Fibroblast of skin of right biceps (primary cell): ENCODE data around the gene ORC2.
"Not testable (repeated sequence)": the region's sequence is repeated elsewhere in the genome, so short reads cannot be mapped to it uniquely, and the experiment has no call there.

Source experiments
- DNase-seq: peaks from one replicate; pipeline ENCODE4 v3.0.0-alpha.2; 2013

The ORC2 gene

DNA sequence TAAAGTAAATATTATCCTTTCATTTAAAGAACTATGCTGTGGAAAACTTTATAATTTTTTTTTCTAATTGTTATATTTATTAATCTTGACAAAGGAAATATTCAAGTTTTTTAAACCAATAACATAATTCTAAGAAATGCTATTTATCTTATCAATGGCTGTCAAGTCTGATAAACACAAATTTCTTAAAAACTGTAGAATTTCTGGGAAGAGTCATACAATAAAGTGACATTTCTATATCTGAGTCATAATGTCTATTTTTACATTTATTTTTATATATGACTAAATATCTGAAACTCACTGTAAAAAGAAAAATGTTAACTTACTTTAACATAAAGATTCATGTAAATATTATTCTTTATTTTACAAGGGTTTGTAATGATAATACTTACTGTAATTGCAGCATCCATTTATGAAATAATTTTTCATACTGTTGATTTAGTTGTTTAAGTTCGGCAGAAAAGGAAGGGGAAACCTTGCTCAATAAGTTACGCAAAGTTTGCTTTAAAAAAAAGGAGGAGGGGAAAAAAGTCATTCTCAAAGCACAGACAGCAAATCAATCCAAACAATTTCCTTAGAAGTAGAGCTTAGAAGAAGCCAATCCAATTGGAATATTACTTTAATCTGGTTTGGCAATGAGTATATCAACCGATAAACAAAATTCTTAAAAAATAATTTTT is 32.4 kb downstream of the ORC2 start:
- no peak for DNase-seq

GRCh38 chr2:200929334-200930249 is 33.9 kb downstream of the ORC2 start:
- no peak for DNase-seq

GRCh38 chr2:200922439-200922838 is 41.0 kb downstream of the ORC2 start:
- DNase-seq = no peak

GRCh38 chr2:200913654-200914053 is 49.8 kb downstream of the ORC2 start:
- DNase-seq = peak; percentile 69

- DNase-seq = no peak
Measured at GRCh38 chr2:200909958-200910357, 53.5 kb downstream of the ORC2 start.

DNA sequence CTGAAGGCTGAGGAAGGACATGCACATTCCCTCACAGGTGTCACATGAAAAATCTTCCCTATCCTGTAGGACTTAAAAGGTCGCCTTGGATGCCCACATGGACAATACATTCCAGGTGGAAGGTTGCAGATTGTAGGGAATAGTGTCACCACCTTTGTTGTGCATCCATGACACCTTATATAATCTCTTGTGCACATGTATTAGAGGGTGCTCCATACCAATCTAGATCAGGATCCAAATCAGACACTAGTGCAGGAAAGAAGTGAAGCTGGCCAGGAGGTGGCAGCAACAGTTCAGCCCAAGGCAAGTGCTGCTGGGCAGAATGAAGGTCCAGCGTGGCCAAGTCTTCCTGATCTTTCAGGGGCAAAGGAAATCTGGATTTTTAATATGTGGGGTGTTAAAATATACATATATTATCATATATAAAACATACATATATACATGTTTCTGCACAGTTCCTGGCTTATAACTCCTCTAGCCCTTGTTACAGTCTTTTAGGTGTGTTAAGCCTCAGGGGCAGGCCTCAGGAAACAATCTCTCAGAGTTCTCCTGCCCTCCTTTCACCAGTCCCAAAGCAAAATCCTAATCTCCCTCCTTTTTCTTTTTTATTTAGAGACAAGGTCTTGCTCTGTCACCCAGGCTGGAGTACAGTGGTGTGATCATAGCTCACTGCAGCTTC is 57.7 kb downstream of the ORC2 start:
- peak; percentile 51 for DNase-seq

DNA sequence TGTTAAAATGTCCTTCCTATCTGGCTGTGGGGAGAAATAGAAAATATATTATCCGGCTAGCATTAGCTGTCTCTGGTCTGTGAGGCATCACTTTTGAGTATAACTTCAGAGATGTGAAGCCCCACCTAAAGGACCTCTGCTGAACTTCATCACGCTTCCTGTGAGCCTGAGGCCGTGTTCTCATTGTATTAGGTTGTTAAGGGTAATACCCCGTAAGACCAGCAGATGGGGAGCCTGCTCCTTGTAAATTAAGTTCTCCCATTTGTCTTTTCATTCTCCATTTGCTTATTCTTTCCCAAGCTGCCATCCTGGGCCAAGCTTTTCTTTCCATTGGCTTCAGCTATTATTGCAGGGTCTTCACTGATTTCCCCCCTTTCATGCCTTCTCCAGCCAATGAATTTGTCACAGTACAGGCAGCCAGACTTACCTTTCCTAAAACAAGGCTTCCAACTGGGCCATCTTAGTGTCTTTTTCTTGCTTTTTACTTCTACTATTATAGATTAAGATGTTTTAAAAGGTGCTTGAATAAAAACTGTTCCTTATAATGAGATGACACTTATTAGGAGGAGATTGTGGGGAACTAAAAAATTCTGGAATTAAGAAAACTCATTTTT is 61.9 kb downstream of the ORC2 start:
- DNase-seq = peak; percentile 86

- DNase-seq = no peak
Measured at GRCh38 chr2:200899482-200899881, 64.0 kb downstream of the ORC2 start.

DNA sequence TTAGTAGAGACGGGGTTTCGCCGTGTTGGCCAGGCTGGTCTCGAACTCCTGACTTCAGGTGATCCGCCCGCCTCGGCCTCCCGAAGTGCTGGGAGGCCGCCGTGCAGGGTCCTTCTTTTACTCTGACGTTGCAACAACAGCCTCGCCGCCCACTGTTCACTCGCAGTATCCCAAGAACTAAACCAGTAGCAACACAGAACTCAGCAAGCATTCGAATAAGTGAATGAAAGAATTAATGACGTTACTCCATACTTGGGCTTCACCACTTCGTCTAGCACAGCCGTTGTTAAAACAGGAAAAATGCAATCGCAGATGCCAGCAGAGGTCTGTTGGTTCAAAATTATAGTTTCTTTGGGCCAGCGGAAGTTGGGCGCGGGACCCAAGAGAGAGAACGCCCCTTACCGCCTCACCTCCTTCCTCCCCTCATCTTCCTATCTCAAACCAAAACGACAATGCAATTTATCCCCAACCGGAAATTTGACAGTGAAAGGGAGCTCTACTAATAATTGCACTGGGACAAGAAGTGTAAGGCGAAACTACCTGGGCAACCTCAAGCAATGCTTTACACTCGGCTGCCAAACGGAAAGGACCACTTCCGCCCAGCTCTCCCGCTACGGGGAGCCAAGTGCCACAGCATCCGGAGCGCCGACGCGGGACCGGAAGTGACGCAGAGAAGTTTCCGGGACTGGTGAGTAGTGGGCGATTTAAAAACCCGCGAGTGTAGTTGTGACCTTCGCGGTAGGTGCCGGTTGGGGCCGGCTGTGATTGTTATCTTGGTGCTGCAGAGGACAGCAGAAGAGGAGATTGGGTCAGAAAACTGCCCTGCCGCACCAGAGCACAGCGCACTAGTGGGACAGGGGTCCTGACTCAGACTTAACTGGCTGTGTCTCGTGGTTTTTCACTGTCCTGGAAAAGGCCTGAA is 74.5 kb downstream of the ORC2 start, which contains the start of the genes NIF3L1 and PPIL3:
TSS of gene NIF3L1 (plus strand) at position 668 of the 922 bp plus-strand sequence. CDS start 2,573 bp downstream, outside the sequence.
TSS of gene PPIL3 (minus strand) at position 374 of the 922 bp plus-strand sequence. CDS start 1,462 bp downstream, outside the sequence.
- DNase-seq = peak; percentile 99

- not testable (repeated sequence) for DNase-seq
Measured at GRCh38 chr2:200881715-200882249, 81.7 kb downstream of the ORC2 start.

DNA sequence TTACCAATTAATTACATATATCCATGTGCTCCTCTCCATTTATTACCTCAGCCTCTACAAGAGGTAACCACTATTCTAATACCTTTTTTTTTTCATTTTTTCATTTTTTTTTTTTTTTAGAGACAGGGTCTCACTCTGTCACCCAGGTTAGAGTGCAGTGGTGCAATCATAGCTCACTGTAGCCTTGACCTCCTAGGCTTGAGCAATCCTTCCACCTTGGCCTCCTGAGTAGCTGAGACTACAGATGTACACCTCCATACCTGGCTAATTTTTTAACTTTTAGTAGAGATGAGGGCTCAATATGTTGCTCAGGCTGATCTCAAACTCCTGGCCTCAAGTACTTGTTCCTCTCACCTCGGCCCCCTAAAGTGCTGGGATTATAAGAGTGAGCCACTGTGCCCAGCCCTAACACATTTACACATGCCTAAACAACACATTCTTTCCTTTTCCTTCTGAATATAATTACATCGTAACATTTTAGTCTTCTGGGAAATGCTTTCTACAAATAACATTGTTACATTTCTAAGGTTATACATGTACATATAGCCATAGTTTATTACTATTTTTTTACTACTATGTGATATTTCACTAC is 85.1 kb downstream of the ORC2 start:
- no peak for DNase-seq

- no peak for DNase-seq
Measured at GRCh38 chr2:200877443-200877842, 86.0 kb downstream of the ORC2 start.

DNA sequence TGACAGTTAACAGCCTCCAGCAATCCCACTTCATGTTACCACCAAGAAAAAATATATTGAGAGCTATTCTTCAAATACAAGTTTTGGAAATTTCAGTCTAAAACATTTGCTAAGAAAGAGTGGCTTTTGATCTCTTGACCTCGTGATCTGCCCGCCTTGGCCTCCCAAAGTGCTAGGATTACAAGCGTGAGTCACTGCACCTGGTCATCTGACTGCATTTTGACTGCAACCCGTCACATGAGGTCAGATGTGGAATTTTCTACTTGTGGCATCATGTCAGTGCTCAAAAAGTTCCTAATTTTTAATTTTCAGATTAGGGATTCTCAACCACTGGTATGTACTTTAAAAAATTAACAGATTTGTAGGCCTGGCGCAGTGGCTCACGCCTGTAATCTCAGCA is 89.9 kb downstream of the ORC2 start:
- DNase-seq = no peak

DNA sequence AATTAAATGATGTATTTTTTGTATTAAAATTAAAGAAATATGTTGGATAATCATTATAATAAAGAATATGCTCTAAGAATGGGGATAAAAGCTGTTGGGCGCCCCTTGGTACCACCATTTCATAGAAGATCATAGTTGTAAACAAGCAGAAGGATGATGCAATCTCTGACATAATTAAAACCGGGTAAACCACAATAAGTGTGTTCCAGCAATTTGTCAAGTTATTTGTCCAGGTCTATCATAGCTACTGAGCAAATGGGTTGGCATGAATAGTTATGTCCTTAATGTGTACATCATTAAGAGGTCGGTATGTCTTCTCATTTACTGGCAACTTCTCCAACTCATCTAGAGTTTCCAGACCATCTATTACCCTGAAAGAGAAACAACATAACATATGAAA is 92.3 kb downstream of the ORC2 start:
- no peak for DNase-seq

- DNase-seq = no peak
Measured at GRCh38 chr2:200869014-200869413, 94.4 kb downstream of the ORC2 start.

DNA sequence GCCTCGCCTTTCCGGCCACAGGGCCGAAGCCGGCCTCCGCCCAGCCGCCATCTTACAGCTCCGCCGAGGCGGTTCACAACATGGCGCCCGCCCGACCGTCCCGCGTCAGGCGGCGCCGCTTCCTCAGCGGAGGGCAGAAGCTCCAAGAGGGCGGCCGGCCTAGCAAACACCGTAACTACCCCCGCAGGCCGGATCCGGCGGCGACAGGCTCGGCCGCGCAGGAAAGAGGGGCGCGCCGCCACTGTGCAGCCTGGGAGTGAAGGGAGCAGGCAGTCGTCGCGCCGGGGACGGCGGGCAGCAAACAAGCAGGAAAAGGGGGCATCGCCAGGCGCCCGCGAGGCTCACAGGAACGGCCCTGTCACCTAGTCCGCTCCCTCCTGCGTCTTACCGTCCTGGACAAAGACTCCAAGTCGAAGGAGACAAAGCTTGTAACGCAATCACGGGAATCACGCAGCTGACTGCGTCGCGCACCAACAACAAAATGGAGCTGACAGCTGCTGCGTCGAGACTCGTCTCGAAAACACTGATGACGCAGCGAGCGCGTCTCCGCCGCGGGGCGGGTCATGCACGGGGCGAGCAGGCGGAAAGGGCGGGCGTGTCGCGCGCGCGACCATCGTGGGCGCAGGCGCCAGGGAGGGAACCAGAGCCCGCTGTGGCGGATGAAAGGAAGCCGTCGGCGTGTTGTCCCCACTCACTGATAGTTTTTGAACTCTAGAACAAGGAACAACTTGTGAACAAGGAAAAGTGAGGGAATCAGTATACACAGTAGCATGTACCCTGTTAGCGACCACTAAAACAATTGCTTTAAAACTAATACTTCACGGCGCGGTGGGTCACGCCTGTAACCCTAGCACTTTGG is 99.1 kb downstream of the ORC2 start, which contains the start of gene CLK1:
TSS of gene CLK1 (minus strand) at position 483 of the 859 bp plus-strand sequence. CDS start 2,796 bp downstream, outside the sequence.
- DNase-seq = peak; percentile 94

DNA sequence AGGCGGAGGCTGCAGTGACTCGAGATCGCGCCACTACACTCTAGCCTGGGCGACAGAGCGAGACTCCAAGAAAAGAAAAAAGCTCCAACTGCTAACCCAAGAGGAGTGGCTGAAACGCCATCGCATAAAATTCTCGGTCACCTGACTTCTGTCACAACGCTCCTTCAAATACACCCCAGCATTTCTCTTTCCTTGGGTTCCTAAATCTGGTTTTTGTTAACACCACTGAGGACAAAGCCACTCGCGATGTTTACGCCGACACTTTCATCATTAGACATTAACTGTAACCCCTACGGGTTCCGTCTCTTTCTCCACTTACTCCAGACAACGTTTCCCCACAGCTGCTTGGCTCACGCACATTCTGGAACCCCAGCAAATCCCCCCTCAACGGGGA is 99.7 kb downstream of the ORC2 start:
- DNase-seq = no peak

- DNase-seq = peak; percentile 68
Measured at GRCh38 chr2:200862532-200863000, 100.9 kb downstream of the ORC2 start.

GRCh38 chr2:200861617-200862155 is 101.8 kb downstream of the ORC2 start:
- DNase-seq = no peak
